ENCODE results near the gene CC2D2B.
"Not testable (repeated sequence)": the region's sequence is repeated elsewhere in the genome, so short reads cannot be mapped to it uniquely, and the experiment has no call there.

CC2D2B gene

GRCh38 chr10:95907456-95908253, at the start of gene CC2D2B:
Gene CC2D2B (plus strand): TSS chr10:95907975. CDS start chr10:95911324, 3,349 bp downstream.
- DNase-seq = no peak

- DNase-seq = no peak
These were observed 47.4 kb upstream of the CC2D2B start for GRCh38 chr10:95860166-95860940.

- no peak for DNase-seq
These were observed 46.4 kb upstream of the CC2D2B start for GRCh38 chr10:95861386-95861785.

GRCh38 chr10:95864906-95865813, 42.6 kb upstream of the CC2D2B start:
- no peak for DNase-seq

- DNase-seq = no peak
These were observed 41.8 kb upstream of the CC2D2B start for GRCh38 chr10:95865814-95866466.

GRCh38 chr10:95866467-95866842, 41.3 kb upstream of the CC2D2B start:
- DNase-seq = no peak

- DNase-seq = no peak
These were observed 39.9 kb upstream of the CC2D2B start for GRCh38 chr10:95867866-95868265.

GRCh38 chr10:95872158-95872711, 35.5 kb upstream of the CC2D2B start:
- no peak for DNase-seq

GRCh38 chr10:95873139-95873538, 34.6 kb upstream of the CC2D2B start:
- no peak for DNase-seq

GRCh38 chr10:95873651-95874050, 34.1 kb upstream of the CC2D2B start:
- no peak for DNase-seq

GRCh38 chr10:95874783-95875182, 33.0 kb upstream of the CC2D2B start:
- DNase-seq = not testable (repeated sequence)

GRCh38 chr10:95876756-95877155, 31.0 kb upstream of the CC2D2B start:
- no peak for DNase-seq

GRCh38 chr10:95877881-95878280, 29.9 kb upstream of the CC2D2B start:
- DNase-seq = no peak

GRCh38 chr10:95880704-95881103, 27.1 kb upstream of the CC2D2B start:
- DNase-seq = no peak

GRCh38 chr10:95881316-95881715, 26.5 kb upstream of the CC2D2B start:
- DNase-seq = no peak

GRCh38 chr10:95889830-95890229, 17.9 kb upstream of the CC2D2B start:
- no peak for DNase-seq

GRCh38 chr10:95896071-95896850, 11.5 kb upstream of the CC2D2B start:
- no peak for DNase-seq

GRCh38 chr10:95905897-95906580, 1.7 kb upstream of the CC2D2B start:
- not testable (repeated sequence) for DNase-seq

- DNase-seq = no peak
These were observed 909 bp upstream of the CC2D2B start for GRCh38 chr10:95906677-95907455.

GRCh38 chr10:95908450-95908849, 675 bp downstream of the CC2D2B start:
- no peak for DNase-seq

All from cortex of kidney (tissue), 1 donor.